ENCODE data around the gene LRMDA. TPM values are rescaled to one million over a fixed set of nuclear protein-coding genes. Genes with fewer than 3 reads are reported as not detected.

Gene LRMDA
- total RNA-seq, 1 donor from 2014 or later, result not detected

GRCh38 chr10:76037531-76038155 lies 606.2 kb downstream of the LRMDA start:
- DNase-seq (no peak), ATAC-seq (ENCODE audit: low read depth) (no peak)
- ChIA-PET POLR2A (no interaction called here), CTCF (no interaction called here)
- Mint-ChIP-seq H3K4me1 (no peaks in the 10 kb centered on the region), H3K36me3 (ENCODE audit: low read depth) (no peaks in the 10 kb centered on the region), H3K4me3 (no peak overlapping the region), H3K9me3 (peaks cover 6% of the 10 kb centered on the region), H3K27me3 (peaks cover 2% of the 10 kb centered on the region), H3K27ac (no peak overlapping the region)
- no peak for TF ChIP-seq CTCF (IDR thresholded peaks at IDR 0.05)
- intact Hi-C loops (cut with micrococcal nuclease), result loop anchor here (10.0 kb wide), 1 partner anchor 947 kb away; no protein-coding TSS in a partner anchor

GRCh38 chr10:76038696-76039095 lies 607.3 kb downstream of the LRMDA start:
- no peak overlapping the region for H3K27ac Mint-ChIP-seq
- no peaks in the 10 kb centered on the region for H3K27me3 Mint-ChIP-seq
- ATAC-seq (ENCODE audit: low read depth) (no peak), DNase-seq (no peak)
- intact Hi-C loops (cut with micrococcal nuclease), result loop anchor here (10.0 kb wide), 1 partner anchor 946 kb away; no protein-coding TSS in a partner anchor
- H3K4me3 Mint-ChIP-seq, result no peak overlapping the region
- POLR2A ChIA-PET, result no interaction called here
- CTCF ChIA-PET, result no interaction called here
- H3K36me3 Mint-ChIP-seq (ENCODE audit: low read depth), result no peaks in the 10 kb centered on the region
- TF ChIP-seq CTCF (IDR thresholded peaks at IDR 0.05), result no peak
- H3K4me1 Mint-ChIP-seq, result no peaks in the 10 kb centered on the region
- peaks cover 6% of the 10 kb centered on the region for H3K9me3 Mint-ChIP-seq

- TF ChIP-seq CTCF (IDR thresholded peaks at IDR 0.05), result no peak
- DNase-seq (no peak), ATAC-seq (ENCODE audit: low read depth) (no peak)
- ChIA-PET CTCF (no interaction called here), POLR2A (no interaction called here)
- H3K27me3 Mint-ChIP-seq, result no peaks in the 10 kb centered on the region
- no peaks in the 10 kb centered on the region for H3K36me3 Mint-ChIP-seq (ENCODE audit: low read depth)
- no peak overlapping the region for H3K27ac Mint-ChIP-seq
- peaks cover 6% of the 10 kb centered on the region for H3K9me3 Mint-ChIP-seq
- no peaks in the 10 kb centered on the region for H3K4me1 Mint-ChIP-seq
- H3K4me3 Mint-ChIP-seq, result no peak overlapping the region
- intact Hi-C loops (cut with micrococcal nuclease), result no loop called here
Measured at GRCh38 chr10:76040107-76040829, 608.8 kb downstream of the LRMDA start.

- Mint-ChIP-seq H3K27me3 (no peaks in the 10 kb centered on the region), H3K36me3 (ENCODE audit: low read depth) (no peaks in the 10 kb centered on the region), H3K4me3 (no peak overlapping the region), H3K27ac (no peak overlapping the region), H3K4me1 (no peaks in the 10 kb centered on the region), H3K9me3 (peaks cover 6% of the 10 kb centered on the region)
- ChIA-PET CTCF (no interaction called here), POLR2A (no interaction called here)
- intact Hi-C loops (cut with micrococcal nuclease), result no loop called here
- no peak for TF ChIP-seq CTCF (IDR thresholded peaks at IDR 0.05)
- ATAC-seq (ENCODE audit: low read depth), result no peak
- no peak for DNase-seq
Measured at GRCh38 chr10:76040830-76041220, 609.4 kb downstream of the LRMDA start.

- no peak overlapping the region for H3K27ac Mint-ChIP-seq
- ChIA-PET POLR2A (no interaction called here), CTCF (no interaction called here)
- no peaks in the 10 kb centered on the region for H3K36me3 Mint-ChIP-seq (ENCODE audit: low read depth)
- TF ChIP-seq CTCF (IDR thresholded peaks at IDR 0.05), result no peak
- no peaks in the 10 kb centered on the region for H3K4me1 Mint-ChIP-seq
- H3K9me3 Mint-ChIP-seq, result peaks cover 6% of the 10 kb centered on the region
- ATAC-seq (ENCODE audit: low read depth) (no peak), DNase-seq (no peak)
- no peak overlapping the region for H3K4me3 Mint-ChIP-seq
- intact Hi-C loops (cut with micrococcal nuclease), result no loop called here
- H3K27me3 Mint-ChIP-seq, result no peaks in the 10 kb centered on the region
Measured at GRCh38 chr10:76041551-76041950, 610.1 kb downstream of the LRMDA start.

Measured in activated B cell treated with CpG ODN at 0.5 μM for 24 hours (primary cell).